H1 (cell line): ENCODE measurements around the gene FBXO44. TPM values are rescaled to one million over a fixed set of nuclear protein-coding genes. Genes with fewer than 3 reads are reported as not detected.

Experiments
- YY1 ChIP-seq: IDR thresholded peaks from 2 replicates; pipeline ENCODE4 v1.6.1; 2011; ENCODE audit warnings: low read depth, mild to moderate bottlenecking, low read length
- polyA plus RNA-seq, 7 experiments: library from polyadenylated mRNA; depleted of rRNA in 3 of 7; stranded (reverse) in 5 of 7; unstranded in 2 of 7; fragments of >200 nt in 5 of 7; fragments of 200-250 nt in 2 of 7; gene quantifications; 1 replicate in 5 of 7; 2 replicates in 1 of 7; 4 replicates in 1 of 7; pipeline versions ENCODE4 v1.2.1 to v1.2.3, GENCODE V29; 2011 to 2013; ENCODE audit warnings: missing spikeins in 2 of 7, mixed read lengths in 2 of 7
- total RNA-seq: library from RNA; stranded (reverse); fragmentation: NEBNext Ultra II Directional; extraction: Animal tissue kit (Norgen Biotek cat#: 25700); gene quantifications from 2 replicates; pipeline ENCODE4 v1.2.1, GENCODE V29; 2021

Gene FBXO44
- total and polyA plus RNA-seq, 2 of the 8 experiments (the other 6 are each of a cell fraction or from before 2014, with no cell fraction given), result 27.0 to 27.2 TPM

DNA sequence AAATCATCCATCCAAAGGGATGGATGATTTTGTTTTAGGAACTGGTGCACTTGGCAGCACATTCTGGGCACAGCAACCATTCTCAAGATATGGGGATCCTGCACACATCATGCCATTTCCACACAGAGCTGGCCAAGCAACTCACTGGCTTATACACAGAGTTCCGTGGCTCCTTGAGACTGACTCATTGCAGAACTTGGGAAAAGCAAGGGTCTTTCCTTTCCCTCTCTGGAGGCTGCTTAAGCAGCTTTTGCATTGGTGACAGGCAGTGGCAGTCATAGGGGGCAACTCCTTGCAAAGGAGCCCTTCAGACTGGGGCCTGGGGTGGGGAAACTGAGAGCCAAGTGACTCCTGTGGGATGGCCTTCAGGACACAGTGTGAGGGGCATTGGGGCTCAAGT lies 28.1 kb downstream of the FBXO44 start (continued):
- TF ChIP-seq YY1, result no peak
